SK-N-SH (cell line): ENCODE measurements around the gene NETO2.
A peak's percentile ranks its signal among the peaks of the same experiment; 100 is the strongest.

Source experiments
- FOXJ3 ChIP-seq: sonication (generic); formaldehyde crosslinking; IDR thresholded peaks from 2 replicates; pipeline ENCODE4 v1.5.1; 2020; ENCODE audit warnings: mild to moderate bottlenecking, missing genetic modification reagents
- GABPA ChIP-seq: IDR thresholded peaks from 2 replicates; pipeline ENCODE4 v1.4.0; 2012; ENCODE audit warnings: low read depth, mild to moderate bottlenecking
- MAX ChIP-seq: IDR thresholded peaks from 2 replicates; pipeline ENCODE4 v1.4.0; 2012; ENCODE audit warnings: low read depth
- POLR2AphosphoS5 ChIP-seq: IDR thresholded peaks from 2 replicates; pipeline ENCODE4 v1.6.1; 2012; ENCODE audit warnings: low read depth, low read length
- SMC3 ChIP-seq: IDR thresholded peaks from 2 replicates; pipeline ENCODE4 v1.6.1; 2012; ENCODE audit warnings: low read depth, low read length, improper control_type of control experiment
- TAF1 ChIP-seq: IDR thresholded peaks from 2 replicates; pipeline ENCODE4 v1.6.1; 2012; ENCODE audit warnings: low read depth, mild to moderate bottlenecking, low read length, moderate library complexity, borderline replicate concordance
- USF2 ChIP-seq: fragments of 150-350 bp; IDR thresholded peaks from 2 replicates; pipeline ENCODE4 v1.6.1; 2017; ENCODE audit warnings: antibody characterized with exemption, low read length, low read depth, borderline replicate concordance
- TF ChIP-seq, protein P1 (sequence below): fragments of 200-600 bp; sonication (generic); IDR thresholded peaks from 2 replicates; pipeline ENCODE4 v1.6.1; 2017; ENCODE audit warnings: antibody characterized with exemption, mild to moderate bottlenecking, moderate library complexity
- TF ChIP-seq, protein P2 (sequence below): fragments of 150-350 bp; IDR thresholded peaks from 2 replicates; pipeline ENCODE4 v1.6.1; 2016; ENCODE audit warnings: mild to moderate bottlenecking, low read depth, low read length

GRCh38 chr16:47110939-47111338 is 32.8 kb downstream of the NETO2 start:
- TF ChIP-seq, protein P1, sequence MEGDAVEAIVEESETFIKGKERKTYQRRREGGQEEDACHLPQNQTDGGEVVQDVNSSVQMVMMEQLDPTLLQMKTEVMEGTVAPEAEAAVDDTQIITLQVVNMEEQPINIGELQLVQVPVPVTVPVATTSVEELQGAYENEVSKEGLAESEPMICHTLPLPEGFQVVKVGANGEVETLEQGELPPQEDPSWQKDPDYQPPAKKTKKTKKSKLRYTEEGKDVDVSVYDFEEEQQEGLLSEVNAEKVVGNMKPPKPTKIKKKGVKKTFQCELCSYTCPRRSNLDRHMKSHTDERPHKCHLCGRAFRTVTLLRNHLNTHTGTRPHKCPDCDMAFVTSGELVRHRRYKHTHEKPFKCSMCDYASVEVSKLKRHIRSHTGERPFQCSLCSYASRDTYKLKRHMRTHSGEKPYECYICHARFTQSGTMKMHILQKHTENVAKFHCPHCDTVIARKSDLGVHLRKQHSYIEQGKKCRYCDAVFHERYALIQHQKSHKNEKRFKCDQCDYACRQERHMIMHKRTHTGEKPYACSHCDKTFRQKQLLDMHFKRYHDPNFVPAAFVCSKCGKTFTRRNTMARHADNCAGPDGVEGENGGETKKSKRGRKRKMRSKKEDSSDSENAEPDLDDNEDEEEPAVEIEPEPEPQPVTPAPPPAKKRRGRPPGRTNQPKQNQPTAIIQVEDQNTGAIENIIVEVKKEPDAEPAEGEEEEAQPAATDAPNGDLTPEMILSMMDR, result peak; percentile 17; the same call in 1 of the 2 replicates
- no peak for TF ChIP-seq MAX
- TF ChIP-seq GABPA, result no peak
- no peak for TF ChIP-seq FOXJ3 (CRISPR knock-in tag)
- TF ChIP-seq SMC3, result no peak
- no peak for TF ChIP-seq POLR2AphosphoS5
- TF ChIP-seq, protein P2, sequence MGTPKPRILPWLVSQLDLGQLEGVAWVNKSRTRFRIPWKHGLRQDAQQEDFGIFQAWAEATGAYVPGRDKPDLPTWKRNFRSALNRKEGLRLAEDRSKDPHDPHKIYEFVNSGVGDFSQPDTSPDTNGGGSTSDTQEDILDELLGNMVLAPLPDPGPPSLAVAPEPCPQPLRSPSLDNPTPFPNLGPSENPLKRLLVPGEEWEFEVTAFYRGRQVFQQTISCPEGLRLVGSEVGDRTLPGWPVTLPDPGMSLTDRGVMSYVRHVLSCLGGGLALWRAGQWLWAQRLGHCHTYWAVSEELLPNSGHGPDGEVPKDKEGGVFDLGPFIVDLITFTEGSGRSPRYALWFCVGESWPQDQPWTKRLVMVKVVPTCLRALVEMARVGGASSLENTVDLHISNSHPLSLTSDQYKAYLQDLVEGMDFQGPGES, result no peak
- no peak for TF ChIP-seq TAF1
- no peak for TF ChIP-seq USF2
